T-helper 1 cell treated with Interleukin-12 subunit alpha and Interleukin-12 subunit beta and Interleukin-4 antibody, amounts not matched to agents 30 ng/mL and 1 ng/mL, for 36 hours (primary cell): ENCODE results near the gene REEP6. TPM values are rescaled to one million over a fixed set of nuclear protein-coding genes. Genes with fewer than 3 reads are reported as not detected.
"Not testable (repeated sequence)": the region's sequence is repeated elsewhere in the genome, so short reads cannot be mapped to it uniquely, and the experiment has no call there.

Experiments
- intact Hi-C: fragments of 100-400 bp; cut with micrococcal nuclease; formaldehyde crosslinking; loops from one replicate; pipeline ENCODE4 v1.15.1; 2024
- total RNA-seq: library from RNA; stranded (reverse); gene quantifications from 2 replicates; pipeline ENCODE4 v1.2.3, GENCODE V29; 2022

Gene REEP6
- total RNA-seq, 1 donor from 2014 or later: 1.0 TPM

- intact Hi-C loops: no loop called here
Observed at GRCh38 chr19:1488282-1488601, 2.7 kb upstream of the REEP6 start.

- intact Hi-C loops: loop anchor here (1.0 to 5.0 kb wide), 11 partner anchors 10 to 809 kb away; partner anchors contain the start of genes ATP8B3, C19orf25, KLF16 and MBD3
Observed at GRCh38 chr19:1489463-1490310, 1.3 kb upstream of the REEP6 start.

GRCh38 chr19:1490311-1491113 lies 469 bp upstream of the REEP6 start, which contains the start of gene PCSK4:
Gene PCSK4 (minus strand): TSS chr19:1490350. CDS start chr19:1490346, 4 bp downstream.
- intact Hi-C loops: loop anchor here (1.0 to 5.0 kb wide), 11 partner anchors 11 to 810 kb away; partner anchors contain the start of genes ATP8B3, C19orf25, KLF16 and MBD3

- intact Hi-C loops: loop anchor here (2.0 to 5.0 kb wide), 3 partner anchors 100 to 371 kb away; partner anchors contain the start of genes KLF16 and MBD3
Observed at GRCh38 chr19:1491849-1492170, 829 bp downstream of the REEP6 start.

- intact Hi-C loops: loop anchor here (5.0 kb wide), 1 partner anchor 100 kb away; the partner anchor contains the start of gene MBD3
Observed at GRCh38 chr19:1492474-1493006, 1.6 kb downstream of the REEP6 start.

GRCh38 chr19:1494115-1494815 lies 3.3 kb downstream of the REEP6 start:
- intact Hi-C loops: loop anchor here (5.0 kb wide), 1 partner anchor 98 kb away; the partner anchor contains the start of gene MBD3

- intact Hi-C loops: no loop called here
Observed at GRCh38 chr19:1495051-1495798, 4.2 kb downstream of the REEP6 start.

- intact Hi-C loops: no loop called here
Observed at GRCh38 chr19:1495799-1496713, 5.1 kb downstream of the REEP6 start.

- intact Hi-C loops: no loop called here
Observed at GRCh38 chr19:1496714-1497577, 6.0 kb downstream of the REEP6 start.

GRCh38 chr19:1497578-1498235 lies 6.7 kb downstream of the REEP6 start:
- intact Hi-C loops: no loop called here

GRCh38 chr19:1499231-1499630 lies 8.2 kb downstream of the REEP6 start:
- intact Hi-C loops: not testable (repeated sequence)

GRCh38 chr19:1501200-1501595 lies 10.2 kb downstream of the REEP6 start:
- intact Hi-C loops: no loop called here

- intact Hi-C loops: no loop called here
Observed at GRCh38 chr19:1502433-1503088, 11.6 kb downstream of the REEP6 start.

- intact Hi-C loops: no loop called here
Observed at GRCh38 chr19:1503089-1503924, 12.3 kb downstream of the REEP6 start.

GRCh38 chr19:1503925-1504773 lies 13.2 kb downstream of the REEP6 start:
- intact Hi-C loops: no loop called here
